DND-41 (cell line): Measurements from ENCODE around the gene CALCR.
A peak's percentile ranks its signal among the peaks of the same experiment; 100 is the strongest.

Experiments
- ATAC-seq: fragments of 200-7000 bp; cut with Tn5 transposase; 3 replicates; pipeline ENCODE4 v1.9.1; 2021; ENCODE audit warnings: low read depth; ENCODE audit not compliant: insufficient read depth
- DNase-seq: peaks from one replicate; pipeline ENCODE4 v3.0.0-alpha.2; 2020
- H2AFZ ChIP-seq: 2 replicates; pipeline ENCODE4 v1.6.0; 2012; ENCODE audit warnings: low read depth, low read length
- H3K27ac ChIP-seq: 2 replicates; pipeline ENCODE4 v1.5.1; 2012; ENCODE audit warnings: low read length, inconsistent platforms
- H3K27me3 ChIP-seq: fragments of 200-600 bp; sonication (generic); 2 replicates; pipeline ENCODE4 v1.6.0; 2012; ENCODE audit warnings: low read length, mild to moderate bottlenecking, inconsistent platforms; ENCODE audit not compliant: insufficient read depth, poor library complexity
- H3K36me3 ChIP-seq: 2 replicates; pipeline ENCODE4 v1.5.1; 2012; ENCODE audit warnings: low read length, inconsistent platforms; ENCODE audit not compliant: insufficient read depth
- H3K4me1 ChIP-seq: 2 replicates; pipeline ENCODE4 v1.5.1; 2012; ENCODE audit warnings: mild to moderate bottlenecking, low read length; ENCODE audit not compliant: insufficient read depth
- H3K4me2 ChIP-seq: 2 replicates; pipeline ENCODE4 v1.6.0; 2012; ENCODE audit warnings: mild to moderate bottlenecking, moderate library complexity, low read length, inconsistent platforms; ENCODE audit not compliant: insufficient read depth
- H3K4me3 ChIP-seq, 2 experiments: fragments of 200-600 bp in 1 of 2; shearing (Covaris generic) in 1 of 2; 2 replicates each; pipeline ENCODE4 v1.5.1; 2012 to 2016; ENCODE audit warnings: inconsistent platforms in 2 of 2, low read length in 2 of 2, mild to moderate bottlenecking in 2 of 2, low read depth in 1 of 2, moderate library complexity in 1 of 2
- H3K79me2 ChIP-seq: 2 replicates; pipeline ENCODE4 v1.6.0; 2012; ENCODE audit warnings: low read length, inconsistent platforms; ENCODE audit not compliant: insufficient read depth
- H3K9ac ChIP-seq: 2 replicates; pipeline ENCODE4 v1.6.0; 2012; ENCODE audit warnings: low read depth, mild to moderate bottlenecking, inconsistent platforms, low read length, moderate library complexity
- H3K9me3 ChIP-seq: 2 replicates; pipeline ENCODE4 v1.5.1; 2012; ENCODE audit warnings: low read length, moderate library complexity, mild to moderate bottlenecking, inconsistent platforms; ENCODE audit not compliant: insufficient read depth, severe bottlenecking
- H4K20me1 ChIP-seq: 2 replicates; pipeline ENCODE4 v1.6.0; 2012; ENCODE audit warnings: low read length; ENCODE audit not compliant: insufficient read depth
- CTCF ChIP-seq: IDR thresholded peaks from 2 replicates; pipeline ENCODE4 v1.5.1; 2012; ENCODE audit warnings: borderline replicate concordance, low read length, moderate library complexity, mild to moderate bottlenecking; ENCODE audit not compliant: poor library complexity, severe bottlenecking; ENCODE audit errors: extremely low read depth
- EZH2 ChIP-seq: IDR thresholded peaks from 3 replicates; pipeline ENCODE4 v1.6.1; 2012; ENCODE audit warnings: borderline replicate concordance, low read depth, mild to moderate bottlenecking, moderate library complexity, low read length, inconsistent platforms; ENCODE audit not compliant: severe bottlenecking

CALCR gene

DNA sequence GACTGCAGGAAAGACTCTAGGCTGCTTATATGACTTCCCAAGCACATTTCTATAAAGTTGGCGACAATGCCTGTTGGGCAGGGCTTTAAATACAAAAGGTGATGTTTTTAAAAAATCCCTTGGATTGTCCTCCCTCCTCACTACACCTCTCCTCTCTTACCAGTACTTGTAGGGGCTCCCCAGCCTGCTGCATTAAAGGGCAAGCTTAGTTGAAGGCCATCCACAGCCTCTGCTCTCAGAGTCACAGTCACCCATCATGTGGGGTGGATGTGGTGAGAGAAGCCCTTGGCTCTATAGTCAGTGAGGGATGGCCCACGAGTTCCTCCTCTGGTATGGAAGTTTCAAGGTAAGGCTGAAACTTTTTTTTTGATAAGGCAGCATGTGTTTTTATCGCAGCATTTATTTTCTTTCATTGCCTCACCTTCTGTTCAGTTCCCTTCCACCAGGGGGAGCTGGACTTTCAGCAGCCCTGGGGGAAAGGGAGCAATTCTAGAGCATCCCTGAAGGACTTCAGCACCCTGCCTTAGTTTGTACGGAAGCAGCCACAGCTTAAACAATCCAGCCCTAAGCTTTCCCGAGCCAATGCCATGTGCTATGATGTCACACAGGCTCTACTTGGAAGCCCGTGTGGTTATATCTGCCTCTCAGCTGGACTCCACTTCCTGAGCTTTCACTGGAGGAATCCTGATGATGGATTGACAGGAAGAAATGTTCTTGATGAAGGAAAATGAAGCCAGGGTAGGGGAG is 131.9 kb downstream of the CALCR start:
- Histone ChIP-seq H3K36me3 (no peaks in the 10 kb centered on the region), H4K20me1 (no peaks in the 10 kb centered on the region), H3K4me2 (no peak overlapping the region), H3K27me3 (peaks cover 12% of the 10 kb centered on the region), H3K9me3 (no peaks in the 10 kb centered on the region), H2AFZ (no peak overlapping the region), H3K9ac (no peak overlapping the region), H3K4me3 (no peak overlapping the region), H3K4me1 (no peaks in the 10 kb centered on the region), H3K27ac (no peak overlapping the region), H3K79me2 (no peaks in the 10 kb centered on the region)
- TF ChIP-seq CTCF (peak; percentile 75), EZH2 (no peak)
- DNase-seq (peak; percentile 39), ATAC-seq (peak; percentile 79)

GRCh38 chr7:93435791-93436190 is 138.7 kb downstream of the CALCR start:
- Histone ChIP-seq H3K9ac (no peak overlapping the region), H4K20me1 (no peaks in the 10 kb centered on the region), H3K4me2 (no peak overlapping the region), H2AFZ (no peak overlapping the region), H3K27me3 (peaks cover 4% of the 10 kb centered on the region), H3K9me3 (no peaks in the 10 kb centered on the region), H3K27ac (no peak overlapping the region), H3K4me1 (peaks cover 14% of the 10 kb centered on the region), H3K4me3 (no peak overlapping the region), H3K36me3 (no peaks in the 10 kb centered on the region), H3K79me2 (no peaks in the 10 kb centered on the region)
- no peak for DNase-seq
- ATAC-seq, result no peak
- TF ChIP-seq EZH2 (no peak), CTCF (no peak)

DNA sequence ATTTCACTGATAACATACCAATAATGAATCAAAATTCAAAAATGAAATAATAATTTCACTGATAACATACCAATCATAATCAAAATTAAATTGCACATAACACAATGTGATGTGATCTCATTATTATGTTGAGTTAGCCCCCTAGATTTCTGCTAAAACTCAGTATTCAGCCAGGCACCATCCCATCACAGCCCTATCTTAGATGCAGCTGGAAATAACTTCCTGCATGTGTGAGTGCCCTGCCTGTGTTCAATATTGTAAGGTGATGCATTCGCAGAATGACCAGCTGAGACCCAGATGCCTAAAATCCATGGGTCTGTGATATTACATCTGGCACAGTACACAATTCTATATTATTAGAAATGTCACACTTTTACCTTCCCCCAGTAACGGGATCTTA is 142.4 kb downstream of the CALCR start:
- no peaks in the 10 kb centered on the region for H3K79me2 ChIP-seq
- no peak overlapping the region for H3K4me3 ChIP-seq
- H3K4me2 ChIP-seq, result no peak overlapping the region
- no peaks in the 10 kb centered on the region for H3K27me3 ChIP-seq
- H3K4me1 ChIP-seq, result peaks cover 20% of the 10 kb centered on the region
- H2AFZ ChIP-seq, result no peak overlapping the region
- H3K27ac ChIP-seq, result no peak overlapping the region
- TF ChIP-seq CTCF (no peak), EZH2 (no peak)
- H4K20me1 ChIP-seq, result no peaks in the 10 kb centered on the region
- DNase-seq, result no peak
- no peak for ATAC-seq
- H3K9me3 ChIP-seq, result no peaks in the 10 kb centered on the region
- no peaks in the 10 kb centered on the region for H3K36me3 ChIP-seq
- H3K9ac ChIP-seq, result no peak overlapping the region
